Stomach smooth muscle (tissue), 2 donors: ENCODE data around the gene FAM168A.

Experiments used
- H3K27ac ChIP-seq: one replicate; pipeline ENCODE4 v1.7.0; 2013; ENCODE audit warnings: mild to moderate bottlenecking, low read length, inconsistent platforms
- H3K27me3 ChIP-seq, 2 donors: one replicate each; pipeline ENCODE4 v1.7.0; 2013; ENCODE audit warnings: low read length in 2 of 2; ENCODE audit not compliant: insufficient read depth in 2 of 2, control insufficient read depth in 1 of 2
- H3K36me3 ChIP-seq, 2 donors: one replicate each; pipeline ENCODE4 v1.7.0; 2013; ENCODE audit warnings: low read length in 2 of 2; ENCODE audit not compliant: control insufficient read depth in 2 of 2, insufficient read depth in 2 of 2
- H3K4me1 ChIP-seq: one replicate; pipeline ENCODE4 v1.7.0; 2013; ENCODE audit warnings: low read length; ENCODE audit not compliant: control insufficient read depth, insufficient read depth
- H3K4me3 ChIP-seq, 2 donors: one replicate each; pipeline ENCODE4 v1.7.0; 2013; ENCODE audit warnings: low read length in 2 of 2
- H3K9ac ChIP-seq, 2 donors: one replicate each; pipeline ENCODE4 v1.7.0; 2013; ENCODE audit warnings: low read length in 2 of 2, mild to moderate bottlenecking in 1 of 2
- H3K9me3 ChIP-seq, 2 donors: one replicate each; pipeline ENCODE4 v1.7.0; 2013; ENCODE audit warnings: low read length in 2 of 2; ENCODE audit not compliant: control insufficient read depth in 2 of 2
- donor health status: healthy.
- donor health status: Pancreatic carcinoma.

Gene FAM168A

GRCh38 chr11:73401217-73401923, 196.5 kb downstream of the FAM168A start:
- Histone ChIP-seq H3K36me3 (peaks cover 4 to 6% of the 10 kb centered on the region in 2 donors), H3K4me1 (peaks cover 7% of the 10 kb centered on the region), H3K27ac (no peak overlapping the region), H3K9ac (no peak overlapping the region), H3K4me3 (no peak overlapping the region), H3K9me3 (no peaks in the 10 kb centered on the region), H3K27me3 (no peaks in the 10 kb centered on the region)

DNA sequence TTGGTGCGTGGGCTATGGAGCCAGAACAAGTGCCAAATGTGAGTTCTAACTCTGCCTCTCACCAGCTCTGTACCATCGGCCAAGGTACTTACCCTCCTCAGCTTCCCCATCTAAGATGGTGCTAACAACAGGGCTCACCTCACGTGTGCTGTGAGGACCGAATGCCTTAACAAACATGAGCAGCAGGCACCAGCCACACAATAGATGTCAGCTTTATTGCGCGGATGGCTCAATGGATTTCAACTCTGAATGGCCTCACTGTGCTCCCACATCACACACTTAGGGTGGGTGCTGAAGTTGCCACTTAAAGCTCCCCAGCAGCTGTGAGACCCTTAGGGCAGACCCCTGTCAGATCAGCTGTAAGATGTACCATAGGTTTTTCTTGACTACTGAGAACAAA, 197.6 kb downstream of the FAM168A start:
- Histone ChIP-seq H3K27me3 (no peaks in the 10 kb centered on the region), H3K9ac (no peak overlapping the region), H3K27ac (no peak overlapping the region), H3K4me3 (no peak overlapping the region), H3K9me3 (no peaks in the 10 kb centered on the region), H3K4me1 (peaks cover 7% of the 10 kb centered on the region), H3K36me3 (peaks cover 1 to 3% of the 10 kb centered on the region in 2 donors)

GRCh38 chr11:73399636-73400035, 198.3 kb downstream of the FAM168A start:
- H3K4me1 ChIP-seq, result peaks cover 7% of the 10 kb centered on the region
- H3K27me3 ChIP-seq, result no peaks in the 10 kb centered on the region
- peaks cover 0 to 3% of the 10 kb centered on the region in 2 donors for H3K36me3 ChIP-seq
- H3K9ac ChIP-seq, result no peak overlapping the region
- no peaks in the 10 kb centered on the region for H3K9me3 ChIP-seq
- H3K27ac ChIP-seq, result no peak overlapping the region
- no peak overlapping the region for H3K4me3 ChIP-seq

GRCh38 chr11:73399159-73399590, 198.7 kb downstream of the FAM168A start:
- H3K27ac ChIP-seq, result no peak overlapping the region
- H3K4me1 ChIP-seq, result peaks cover 7% of the 10 kb centered on the region
- H3K27me3 ChIP-seq, result no peaks in the 10 kb centered on the region
- H3K9ac ChIP-seq, result no peak overlapping the region
- no peak overlapping the region for H3K4me3 ChIP-seq
- H3K9me3 ChIP-seq, result no peaks in the 10 kb centered on the region
- peaks cover 0 to 3% of the 10 kb centered on the region in 2 donors for H3K36me3 ChIP-seq

DNA sequence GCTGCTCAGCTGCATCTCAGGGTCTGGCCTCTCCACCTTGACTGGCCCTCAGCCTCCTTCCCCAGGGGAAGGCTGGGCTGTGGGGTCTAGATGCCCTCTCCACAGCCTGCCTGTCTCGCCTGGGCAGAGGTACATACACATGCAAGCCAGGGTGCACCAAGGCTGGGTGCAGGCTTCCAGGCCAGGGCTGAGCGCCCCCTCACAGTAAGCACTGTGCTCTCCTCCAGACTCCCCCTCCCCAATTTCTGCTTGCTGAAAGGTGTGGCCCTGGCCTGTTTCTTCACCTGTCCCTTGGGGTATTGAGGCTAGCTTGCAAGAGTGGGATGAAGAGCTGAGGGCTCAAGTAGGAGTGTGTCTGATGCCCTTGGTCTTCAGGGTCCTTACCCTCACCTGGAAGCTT, 199.2 kb downstream of the FAM168A start:
- Histone ChIP-seq H3K36me3 (peaks cover 0 to 2% of the 10 kb centered on the region in 2 donors), H3K9ac (no peak overlapping the region), H3K27ac (no peak overlapping the region), H3K27me3 (peaks cover 0 to 1% of the 10 kb centered on the region in 2 donors), H3K9me3 (no peaks in the 10 kb centered on the region), H3K4me1 (peaks cover 5% of the 10 kb centered on the region), H3K4me3 (no peak overlapping the region)

- H3K27me3 ChIP-seq, result peaks cover 0 to 2% of the 10 kb centered on the region in 2 donors
- no peak overlapping the region for H3K27ac ChIP-seq
- no peak overlapping the region for H3K4me3 ChIP-seq
- no peak overlapping the region for H3K9ac ChIP-seq
- no peaks in the 10 kb centered on the region for H3K36me3 ChIP-seq
- no peaks in the 10 kb centered on the region for H3K9me3 ChIP-seq
- H3K4me1 ChIP-seq, result peaks cover 2% of the 10 kb centered on the region
Measured at GRCh38 chr11:73398132-73398526, 199.8 kb downstream of the FAM168A start.

DNA sequence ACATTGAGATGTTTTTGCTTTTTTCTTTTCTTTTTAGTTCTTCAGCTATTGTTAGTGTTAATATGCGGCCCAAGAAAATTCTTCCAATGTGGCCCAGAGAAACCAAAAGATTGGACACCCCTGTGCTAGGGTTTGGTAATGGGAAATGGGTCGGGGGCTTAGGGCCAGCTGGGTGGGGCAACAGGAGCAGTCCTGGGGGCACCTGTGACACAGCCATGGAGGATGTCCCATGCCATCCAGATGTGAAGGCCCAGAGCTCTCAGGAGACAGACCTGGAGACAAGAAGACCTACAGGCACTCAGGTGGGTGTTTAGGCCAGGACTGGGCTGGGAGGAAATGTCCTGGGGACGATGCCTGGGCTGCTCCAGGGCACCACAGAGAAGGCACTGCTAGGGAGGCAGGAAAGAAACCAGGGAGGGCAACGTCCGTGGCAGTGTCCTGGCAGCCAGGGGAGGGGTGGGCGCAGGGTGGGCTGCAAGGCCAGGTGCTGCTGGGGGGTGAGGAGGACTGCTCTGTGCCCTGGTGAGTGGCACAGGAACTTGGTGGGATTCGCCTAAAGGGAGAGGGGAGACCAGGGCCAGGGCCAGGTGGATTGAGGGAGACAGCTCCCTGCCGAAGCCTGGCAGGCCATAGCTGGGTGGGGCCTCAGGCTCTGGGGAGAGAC, 200.3 kb downstream of the FAM168A start:
- no peaks in the 10 kb centered on the region for H3K9me3 ChIP-seq
- H3K27me3 ChIP-seq, result peaks cover 0 to 2% of the 10 kb centered on the region in 2 donors
- H3K36me3 ChIP-seq, result no peaks in the 10 kb centered on the region
- no peak overlapping the region for H3K9ac ChIP-seq
- H3K4me1 ChIP-seq, result peaks cover 2% of the 10 kb centered on the region
- no peak overlapping the region for H3K27ac ChIP-seq
- no peak overlapping the region for H3K4me3 ChIP-seq

DNA sequence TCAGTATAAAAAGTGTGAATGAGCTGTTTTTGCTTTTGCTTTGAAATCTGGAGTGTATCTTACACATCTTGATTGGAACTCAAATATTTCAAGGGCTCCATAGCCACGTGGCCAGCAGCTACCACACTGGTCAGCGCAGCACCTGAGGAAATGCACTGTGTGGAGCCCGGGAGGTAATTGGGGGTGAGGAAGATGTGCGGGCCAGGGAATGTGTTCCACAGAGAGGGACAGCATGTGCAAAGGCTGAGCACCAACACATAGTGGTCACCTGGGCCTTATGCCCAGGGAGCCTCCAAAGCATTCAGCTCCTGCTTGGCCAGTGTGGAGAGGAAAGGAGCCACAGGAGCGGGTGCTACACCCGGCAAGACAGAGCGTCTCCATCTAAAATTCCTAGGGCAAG, 200.9 kb downstream of the FAM168A start:
- Histone ChIP-seq H3K27me3 (peaks cover 0 to 2% of the 10 kb centered on the region in 2 donors), H3K9me3 (no peaks in the 10 kb centered on the region), H3K36me3 (no peaks in the 10 kb centered on the region), H3K4me3 (no peak overlapping the region), H3K9ac (no peak overlapping the region), H3K4me1 (peaks cover 2% of the 10 kb centered on the region), H3K27ac (no peak overlapping the region)

DNA sequence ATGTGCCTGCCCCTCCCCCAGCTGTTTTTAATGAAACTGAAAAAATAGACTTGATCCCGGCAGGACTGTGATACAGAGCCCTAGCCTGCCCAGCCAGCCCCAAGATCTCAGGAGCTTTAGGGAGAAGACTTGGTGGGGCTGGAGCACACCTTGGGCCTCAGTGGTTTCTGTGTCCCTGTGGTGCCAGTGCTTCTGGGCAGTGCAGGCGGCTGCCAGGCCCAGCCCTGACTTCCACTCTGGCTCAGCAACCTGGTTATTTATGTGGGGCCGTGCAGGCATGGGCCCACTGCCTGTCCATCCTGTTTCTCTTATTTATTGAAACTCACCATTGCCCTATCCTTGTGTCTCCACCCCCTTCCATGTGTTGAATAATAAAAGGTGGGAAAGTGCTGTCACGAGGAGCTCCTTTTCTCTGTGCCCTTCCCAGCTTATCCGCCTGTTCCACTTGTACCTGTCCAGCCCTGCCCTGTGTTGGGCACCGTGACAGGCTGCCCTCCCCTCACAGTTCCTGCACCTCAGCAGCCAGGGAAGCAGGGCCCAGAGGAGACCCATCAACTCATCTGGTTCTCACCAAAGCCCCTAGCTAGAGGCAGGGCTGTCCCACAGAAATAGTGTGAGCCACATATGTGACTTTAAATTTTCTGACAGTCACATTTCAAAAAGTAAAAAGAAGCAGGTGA, 201.5 kb downstream of the FAM168A start:
- H3K27me3 ChIP-seq, result peaks cover 0 to 2% of the 10 kb centered on the region in 2 donors
- H3K4me3 ChIP-seq, result no peak overlapping the region
- H3K36me3 ChIP-seq, result no peaks in the 10 kb centered on the region
- H3K9ac ChIP-seq, result no peak overlapping the region
- H3K4me1 ChIP-seq, result peaks cover 2% of the 10 kb centered on the region
- H3K27ac ChIP-seq, result no peak overlapping the region
- H3K9me3 ChIP-seq, result no peaks in the 10 kb centered on the region

DNA sequence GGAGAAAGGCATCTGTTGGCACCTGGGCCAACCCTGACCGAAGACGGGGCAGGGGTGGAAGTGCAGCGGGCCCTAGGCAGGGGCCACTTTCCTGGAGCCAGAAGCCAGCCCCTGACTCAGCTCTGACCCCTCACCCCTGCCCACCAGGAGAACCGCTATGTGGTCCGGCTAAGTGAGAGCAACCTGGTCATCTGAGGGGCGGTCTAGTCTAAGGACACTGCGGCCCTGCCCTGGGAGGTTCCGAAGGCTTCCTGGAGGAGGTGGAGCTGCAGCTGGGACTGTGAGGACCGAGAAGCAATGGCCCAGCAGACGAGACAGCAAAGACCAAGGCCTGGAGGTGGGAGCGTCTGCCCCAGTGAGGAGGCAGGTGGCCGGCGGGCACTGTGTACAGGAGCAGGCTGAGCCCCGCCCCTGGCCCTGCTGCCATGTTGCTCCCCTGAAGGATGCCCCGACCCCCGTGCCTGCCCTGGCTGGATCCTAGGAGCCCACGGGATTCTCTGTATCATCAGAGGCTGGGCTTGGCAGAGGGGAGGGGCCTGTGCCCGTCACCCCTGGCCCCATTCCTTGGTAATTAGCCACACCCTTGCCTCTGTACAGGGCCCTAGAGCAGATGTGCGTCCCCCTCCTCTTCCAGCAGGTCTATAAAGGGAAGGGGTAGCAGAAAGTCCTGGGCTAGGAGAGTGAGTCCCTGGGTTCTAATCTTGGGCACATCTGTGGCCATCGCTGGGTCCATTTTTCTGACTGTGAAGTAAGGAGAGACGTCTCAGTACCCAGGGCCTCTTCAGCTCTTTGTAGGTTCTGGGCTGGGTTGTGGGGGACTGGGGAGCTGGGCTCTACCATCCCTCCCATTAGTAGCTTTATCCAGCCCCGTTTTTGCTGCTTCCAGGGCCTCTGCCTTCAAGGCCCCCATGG, 202.4 kb downstream of the FAM168A start:
- H3K27ac ChIP-seq, result no peak overlapping the region
- peaks cover 0 to 2% of the 10 kb centered on the region in 2 donors for H3K27me3 ChIP-seq
- no peak overlapping the region for H3K9ac ChIP-seq
- peaks cover 2% of the 10 kb centered on the region for H3K4me1 ChIP-seq
- H3K36me3 ChIP-seq, result no peaks in the 10 kb centered on the region
- H3K9me3 ChIP-seq, result no peaks in the 10 kb centered on the region
- no peak overlapping the region for H3K4me3 ChIP-seq
